ENCODE measurements around the gene ENOX1.

ENOX1 gene

GRCh38 chr13:43291287-43292060 lies 495.3 kb downstream of the ENOX1 start:
- H3K9me3 ChIP-seq (ENCODE audit: control insufficient read depth in 1 of 2, low read length in 2 of 2): no peaks in the 10 kb centered on the region
- H3K27me3 ChIP-seq (ENCODE audit: control insufficient read depth in 1 of 2, insufficient read depth in 2 of 2, low read length in 2 of 2): peaks cover 0 to 5% of the 10 kb centered on the region in 2 donors
- no peaks in the 10 kb centered on the region for H3K36me3 ChIP-seq (ENCODE audit: control insufficient read depth in 1 of 2, insufficient read depth in 2 of 2, low read length in 2 of 2)
- H3K9ac ChIP-seq (ENCODE audit: low read depth in 1 of 2, low read length in 2 of 2): no peak overlapping the region
- no peaks in the 10 kb centered on the region for H3K4me1 ChIP-seq (ENCODE audit: control insufficient read depth in 1 of 2, insufficient read depth in 2 of 2, low read length in 2 of 2)
- no peak overlapping the region for H3K4me3 ChIP-seq (ENCODE audit: low read depth in 1 of 2, low read length in 2 of 2)
- H3K27ac ChIP-seq (ENCODE audit: low read depth, low read length): no peak overlapping the region

- no peak overlapping the region for H3K4me3 ChIP-seq (ENCODE audit: low read depth in 1 of 2, low read length in 2 of 2)
- no peaks in the 10 kb centered on the region for H3K4me1 ChIP-seq (ENCODE audit: control insufficient read depth in 1 of 2, insufficient read depth in 2 of 2, low read length in 2 of 2)
- H3K27me3 ChIP-seq (ENCODE audit: control insufficient read depth in 1 of 2, insufficient read depth in 2 of 2, low read length in 2 of 2): peaks cover 0 to 5% of the 10 kb centered on the region in 2 donors
- no peaks in the 10 kb centered on the region for H3K36me3 ChIP-seq (ENCODE audit: control insufficient read depth in 1 of 2, insufficient read depth in 2 of 2, low read length in 2 of 2)
- no peaks in the 10 kb centered on the region for H3K9me3 ChIP-seq (ENCODE audit: control insufficient read depth in 1 of 2, low read length in 2 of 2)
- H3K27ac ChIP-seq (ENCODE audit: low read depth, low read length): no peak overlapping the region
- H3K9ac ChIP-seq (ENCODE audit: low read depth in 1 of 2, low read length in 2 of 2): no peak overlapping the region
Measured at GRCh38 chr13:43289470-43290255, 497.1 kb downstream of the ENOX1 start.

- H3K9me3 ChIP-seq (ENCODE audit: control insufficient read depth in 1 of 2, low read length in 2 of 2): no peaks in the 10 kb centered on the region
- no peak overlapping the region for H3K4me3 ChIP-seq (ENCODE audit: low read depth in 1 of 2, low read length in 2 of 2)
- no peaks in the 10 kb centered on the region for H3K27me3 ChIP-seq (ENCODE audit: control insufficient read depth in 1 of 2, insufficient read depth in 2 of 2, low read length in 2 of 2)
- H3K9ac ChIP-seq (ENCODE audit: low read depth in 1 of 2, low read length in 2 of 2): no peak overlapping the region
- no peaks in the 10 kb centered on the region for H3K4me1 ChIP-seq (ENCODE audit: control insufficient read depth in 1 of 2, insufficient read depth in 2 of 2, low read length in 2 of 2)
- no peaks in the 10 kb centered on the region for H3K36me3 ChIP-seq (ENCODE audit: control insufficient read depth in 1 of 2, insufficient read depth in 2 of 2, low read length in 2 of 2)
- no peak overlapping the region for H3K27ac ChIP-seq (ENCODE audit: low read depth, low read length)
Measured at GRCh38 chr13:43286751-43287150, 500.0 kb downstream of the ENOX1 start.

GRCh38 chr13:43285933-43286597 lies 500.7 kb downstream of the ENOX1 start:
- H3K4me3 ChIP-seq (ENCODE audit: low read depth in 1 of 2, low read length in 2 of 2): no peak overlapping the region
- no peaks in the 10 kb centered on the region for H3K4me1 ChIP-seq (ENCODE audit: control insufficient read depth in 1 of 2, insufficient read depth in 2 of 2, low read length in 2 of 2)
- H3K9ac ChIP-seq (ENCODE audit: low read depth in 1 of 2, low read length in 2 of 2): no peak overlapping the region
- no peaks in the 10 kb centered on the region for H3K27me3 ChIP-seq (ENCODE audit: control insufficient read depth in 1 of 2, insufficient read depth in 2 of 2, low read length in 2 of 2)
- H3K36me3 ChIP-seq (ENCODE audit: control insufficient read depth in 1 of 2, insufficient read depth in 2 of 2, low read length in 2 of 2): no peaks in the 10 kb centered on the region
- H3K27ac ChIP-seq (ENCODE audit: low read depth, low read length): no peak overlapping the region
- no peaks in the 10 kb centered on the region for H3K9me3 ChIP-seq (ENCODE audit: control insufficient read depth in 1 of 2, low read length in 2 of 2)

GRCh38 chr13:43284162-43284561 lies 502.6 kb downstream of the ENOX1 start:
- H3K4me1 ChIP-seq (ENCODE audit: control insufficient read depth in 1 of 2, insufficient read depth in 2 of 2, low read length in 2 of 2): no peaks in the 10 kb centered on the region
- H3K4me3 ChIP-seq (ENCODE audit: low read depth in 1 of 2, low read length in 2 of 2): no peak overlapping the region
- H3K9ac ChIP-seq (ENCODE audit: low read depth in 1 of 2, low read length in 2 of 2): no peak overlapping the region
- H3K27ac ChIP-seq (ENCODE audit: low read depth, low read length): no peak overlapping the region
- H3K27me3 ChIP-seq (ENCODE audit: control insufficient read depth in 1 of 2, insufficient read depth in 2 of 2, low read length in 2 of 2): no peaks in the 10 kb centered on the region
- H3K36me3 ChIP-seq (ENCODE audit: control insufficient read depth in 1 of 2, insufficient read depth in 2 of 2, low read length in 2 of 2): no peaks in the 10 kb centered on the region
- H3K9me3 ChIP-seq (ENCODE audit: control insufficient read depth in 1 of 2, low read length in 2 of 2): no peaks in the 10 kb centered on the region

GRCh38 chr13:43279696-43280095 lies 507.1 kb downstream of the ENOX1 start:
- no peak overlapping the region for H3K9ac ChIP-seq (ENCODE audit: low read depth in 1 of 2, low read length in 2 of 2)
- H3K27me3 ChIP-seq (ENCODE audit: control insufficient read depth in 1 of 2, insufficient read depth in 2 of 2, low read length in 2 of 2): no peaks in the 10 kb centered on the region
- no peaks in the 10 kb centered on the region for H3K36me3 ChIP-seq (ENCODE audit: control insufficient read depth in 1 of 2, insufficient read depth in 2 of 2, low read length in 2 of 2)
- no peak overlapping the region for H3K4me3 ChIP-seq (ENCODE audit: low read depth in 1 of 2, low read length in 2 of 2)
- no peaks in the 10 kb centered on the region for H3K4me1 ChIP-seq (ENCODE audit: control insufficient read depth in 1 of 2, insufficient read depth in 2 of 2, low read length in 2 of 2)
- H3K27ac ChIP-seq (ENCODE audit: low read depth, low read length): no peak overlapping the region
- no peaks in the 10 kb centered on the region for H3K9me3 ChIP-seq (ENCODE audit: control insufficient read depth in 1 of 2, low read length in 2 of 2)

- no peaks in the 10 kb centered on the region for H3K36me3 ChIP-seq (ENCODE audit: control insufficient read depth in 1 of 2, insufficient read depth in 2 of 2, low read length in 2 of 2)
- H3K9ac ChIP-seq (ENCODE audit: low read depth in 1 of 2, low read length in 2 of 2): no peak overlapping the region
- no peaks in the 10 kb centered on the region for H3K27me3 ChIP-seq (ENCODE audit: control insufficient read depth in 1 of 2, insufficient read depth in 2 of 2, low read length in 2 of 2)
- no peak overlapping the region for H3K27ac ChIP-seq (ENCODE audit: low read depth, low read length)
- no peaks in the 10 kb centered on the region for H3K4me1 ChIP-seq (ENCODE audit: control insufficient read depth in 1 of 2, insufficient read depth in 2 of 2, low read length in 2 of 2)
- no peak overlapping the region for H3K4me3 ChIP-seq (ENCODE audit: low read depth in 1 of 2, low read length in 2 of 2)
- H3K9me3 ChIP-seq (ENCODE audit: control insufficient read depth in 1 of 2, low read length in 2 of 2): no peaks in the 10 kb centered on the region
Measured at GRCh38 chr13:43278127-43278526, 508.6 kb downstream of the ENOX1 start.

GRCh38 chr13:43277142-43277541 lies 509.6 kb downstream of the ENOX1 start:
- Histone ChIP-seq H3K4me3 (ENCODE audit: low read depth in 1 of 2, low read length in 2 of 2) (no peak overlapping the region), H3K9ac (ENCODE audit: low read depth in 1 of 2, low read length in 2 of 2) (no peak overlapping the region), H3K9me3 (ENCODE audit: control insufficient read depth in 1 of 2, low read length in 2 of 2) (no peaks in the 10 kb centered on the region), H3K27me3 (ENCODE audit: control insufficient read depth in 1 of 2, insufficient read depth in 2 of 2, low read length in 2 of 2) (no peaks in the 10 kb centered on the region), H3K36me3 (ENCODE audit: control insufficient read depth in 1 of 2, insufficient read depth in 2 of 2, low read length in 2 of 2) (no peaks in the 10 kb centered on the region), H3K4me1 (ENCODE audit: control insufficient read depth in 1 of 2, insufficient read depth in 2 of 2, low read length in 2 of 2) (no peaks in the 10 kb centered on the region), H3K27ac (ENCODE audit: low read depth, low read length) (no peak overlapping the region)

GRCh38 chr13:43274881-43275280 lies 511.9 kb downstream of the ENOX1 start:
- no peaks in the 10 kb centered on the region for H3K36me3 ChIP-seq (ENCODE audit: control insufficient read depth in 1 of 2, insufficient read depth in 2 of 2, low read length in 2 of 2)

GRCh38 chr13:43273362-43273761 lies 513.4 kb downstream of the ENOX1 start:
- Histone ChIP-seq H3K36me3 (ENCODE audit: control insufficient read depth in 1 of 2, insufficient read depth in 2 of 2, low read length in 2 of 2) (no peaks in the 10 kb centered on the region), H3K4me1 (ENCODE audit: control insufficient read depth in 1 of 2, insufficient read depth in 2 of 2, low read length in 2 of 2) (peaks cover 2 to 15% of the 10 kb centered on the region in 2 donors), H3K27ac (ENCODE audit: low read depth, low read length) (no peak overlapping the region), H3K4me3 (ENCODE audit: low read depth in 1 of 2, low read length in 2 of 2) (no peak overlapping the region), H3K9ac (ENCODE audit: low read depth in 1 of 2, low read length in 2 of 2) (no peak overlapping the region), H3K27me3 (ENCODE audit: control insufficient read depth in 1 of 2, insufficient read depth in 2 of 2, low read length in 2 of 2) (no peaks in the 10 kb centered on the region), H3K9me3 (ENCODE audit: control insufficient read depth in 1 of 2, low read length in 2 of 2) (no peaks in the 10 kb centered on the region)

More at GRCh38 chr13:43274881-43275280, 511.9 kb downstream of the ENOX1 start:
- H3K9ac ChIP-seq (ENCODE audit: low read depth in 1 of 2, low read length in 2 of 2): no peak overlapping the region
- H3K4me1 ChIP-seq (ENCODE audit: control insufficient read depth in 1 of 2, insufficient read depth in 2 of 2, low read length in 2 of 2): peaks cover 0 to 1% of the 10 kb centered on the region in 2 donors
- no peaks in the 10 kb centered on the region for H3K27me3 ChIP-seq (ENCODE audit: control insufficient read depth in 1 of 2, insufficient read depth in 2 of 2, low read length in 2 of 2)
- no peak overlapping the region for H3K4me3 ChIP-seq (ENCODE audit: low read depth in 1 of 2, low read length in 2 of 2)
- H3K9me3 ChIP-seq (ENCODE audit: control insufficient read depth in 1 of 2, low read length in 2 of 2): no peaks in the 10 kb centered on the region
- no peak overlapping the region for H3K27ac ChIP-seq (ENCODE audit: low read depth, low read length)

All from duodenal mucosa (tissue), 2 donors.